ENCODE results near the gene PRSS57.

DNA sequence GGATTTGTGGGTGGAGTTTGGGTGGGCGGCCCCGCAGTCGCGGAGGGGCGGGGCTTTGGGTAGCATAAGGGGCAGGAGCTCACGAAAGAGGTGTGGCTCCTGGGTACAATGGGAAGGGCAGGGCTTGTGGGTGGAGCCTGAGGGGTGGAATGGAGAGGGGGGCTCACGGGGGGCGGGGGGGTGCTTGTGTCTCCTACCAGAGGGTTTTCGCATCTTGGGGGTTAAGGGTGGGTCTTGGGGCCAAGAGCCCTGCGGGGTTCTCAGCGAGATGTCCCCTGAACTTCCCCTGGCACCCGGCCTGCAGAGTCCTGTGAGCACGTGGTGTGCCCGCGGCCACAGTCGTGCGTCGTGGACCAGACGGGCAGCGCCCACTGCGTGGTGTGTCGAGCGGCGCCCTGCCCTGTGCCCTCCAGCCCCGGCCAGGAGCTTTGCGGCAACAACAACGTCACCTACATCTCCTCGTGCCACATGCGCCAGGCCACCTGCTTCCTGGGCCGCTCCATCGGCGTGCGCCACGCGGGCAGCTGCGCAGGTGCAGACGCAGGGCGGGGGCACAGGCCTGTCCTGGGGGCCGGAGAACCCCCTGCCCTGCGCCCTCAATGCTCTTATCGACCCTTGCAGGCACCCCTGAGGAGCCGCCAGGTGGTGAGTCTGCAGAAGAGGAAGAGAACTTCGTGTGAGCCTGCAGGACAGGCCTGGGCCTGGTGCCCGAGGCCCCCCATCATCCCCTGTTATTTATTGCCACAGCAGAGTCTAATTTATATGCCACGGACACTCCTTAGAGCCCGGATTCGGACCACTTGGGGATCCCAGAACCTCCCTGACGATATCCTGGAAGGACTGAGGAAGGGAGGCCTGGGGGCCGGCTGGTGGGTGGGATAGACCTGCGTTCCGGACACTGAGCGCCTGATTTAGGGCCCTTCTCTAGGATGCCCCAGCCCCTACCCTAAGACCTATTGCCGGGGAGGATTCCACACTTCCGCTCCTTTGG lies 13.9 kb downstream of the PRSS57 start:
- TF ChIP-seq YY1 (IDR thresholded peaks at IDR 0.05; ENCODE audit: low read depth) (no peak), TAF1 (IDR thresholded peaks at IDR 0.05; ENCODE audit: low read depth) (no peak), EP300 (IDR thresholded peaks at IDR 0.05; ENCODE audit: borderline replicate concordance) (no peak), ZBTB7A (IDR thresholded peaks at IDR 0.05; ENCODE audit: low read depth) (no peak; the same call in 1 of the 2 replicates), RAD21 (IDR thresholded peaks at IDR 0.05; ENCODE audit: low read depth) (no peak)

Data from Ishikawa (cell line).